ENCODE data around the gene FBXO24. TPM values are rescaled to one million over a fixed set of nuclear protein-coding genes. Genes with fewer than 3 reads are reported as not detected.

The FBXO24 gene
- total and polyA plus RNA-seq, 2 of the 8 experiments (the other 6 are each of a cell fraction or from before 2014, with no cell fraction given): 0.35 to 0.57 TPM

GRCh38 chr7:100568896-100569844 lies 17.0 kb upstream of the FBXO24 start (continued):
- TF ChIP-seq, protein P1, sequence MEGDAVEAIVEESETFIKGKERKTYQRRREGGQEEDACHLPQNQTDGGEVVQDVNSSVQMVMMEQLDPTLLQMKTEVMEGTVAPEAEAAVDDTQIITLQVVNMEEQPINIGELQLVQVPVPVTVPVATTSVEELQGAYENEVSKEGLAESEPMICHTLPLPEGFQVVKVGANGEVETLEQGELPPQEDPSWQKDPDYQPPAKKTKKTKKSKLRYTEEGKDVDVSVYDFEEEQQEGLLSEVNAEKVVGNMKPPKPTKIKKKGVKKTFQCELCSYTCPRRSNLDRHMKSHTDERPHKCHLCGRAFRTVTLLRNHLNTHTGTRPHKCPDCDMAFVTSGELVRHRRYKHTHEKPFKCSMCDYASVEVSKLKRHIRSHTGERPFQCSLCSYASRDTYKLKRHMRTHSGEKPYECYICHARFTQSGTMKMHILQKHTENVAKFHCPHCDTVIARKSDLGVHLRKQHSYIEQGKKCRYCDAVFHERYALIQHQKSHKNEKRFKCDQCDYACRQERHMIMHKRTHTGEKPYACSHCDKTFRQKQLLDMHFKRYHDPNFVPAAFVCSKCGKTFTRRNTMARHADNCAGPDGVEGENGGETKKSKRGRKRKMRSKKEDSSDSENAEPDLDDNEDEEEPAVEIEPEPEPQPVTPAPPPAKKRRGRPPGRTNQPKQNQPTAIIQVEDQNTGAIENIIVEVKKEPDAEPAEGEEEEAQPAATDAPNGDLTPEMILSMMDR (IDR thresholded peaks at IDR 0.05; ENCODE audit: control extremely low read depth in 1 of 3, insufficient read depth in 1 of 3, low read depth in 1 of 3, low read length in 3 of 3): peak in 2 of 3 experiments; percentile 55 to 76; a peak in 2 of 4 replicates
- TF ChIP-seq CTBP2 (IDR thresholded peaks at IDR 0.05; ENCODE audit: borderline replicate concordance, insufficient read depth, insufficient read length, low read length) (no peak), EGR1 (IDR thresholded peaks at IDR 0.05; ENCODE audit: borderline replicate concordance, low read depth, low read length) (no peak), RAD21 (IDR thresholded peaks at IDR 0.05 in 1 of 2, conservative IDR thresholded peaks at IDR 0.05 in 1 of 2; ENCODE audit: low read depth in 2 of 2, low read length in 2 of 2) (peak; percentile 34 to 39; a peak in 3 of 4 replicates), ZNF274 (IDR thresholded peaks at IDR 0.05; ENCODE audit: borderline replicate concordance, extremely low read depth, low read length) (no peak), NRF1 (IDR thresholded peaks at IDR 0.05; ENCODE audit: low read depth, low read length) (no peak), TAF1 (IDR thresholded peaks at IDR 0.05; ENCODE audit: low read depth, low read length) (0 out of 2 replicates have a peak, but pooled peaks have one; percentile 58), FOSL1 (IDR thresholded peaks at IDR 0.05; ENCODE audit: insufficient read depth, low read depth, low read length) (no peak), ASH2L (IDR thresholded peaks at IDR 0.05; ENCODE audit: low read length) (no peak), KDM1A (IDR thresholded peaks at IDR 0.05; ENCODE audit: borderline replicate concordance, low read length) (no peak), GTF2F1 (IDR thresholded peaks at IDR 0.05; ENCODE audit: borderline replicate concordance, low read depth, low read length) (peak; percentile 27; the same call in 1 of the 2 replicates), BACH1 (IDR thresholded peaks at IDR 0.05; ENCODE audit: low read length) (no peak), HDAC6 (IDR thresholded peaks at IDR 0.05; ENCODE audit: low read depth, low read length) (no peak), KDM4A (IDR thresholded peaks at IDR 0.05; ENCODE audit: low read depth, low read length, severe bottlenecking) (no peak), SIRT6 (IDR thresholded peaks at IDR 0.05; ENCODE audit: low read length) (no peak)

All from H1 (cell line).